ENCODE data around the gene TMUB2.

Gene TMUB2

DNA sequence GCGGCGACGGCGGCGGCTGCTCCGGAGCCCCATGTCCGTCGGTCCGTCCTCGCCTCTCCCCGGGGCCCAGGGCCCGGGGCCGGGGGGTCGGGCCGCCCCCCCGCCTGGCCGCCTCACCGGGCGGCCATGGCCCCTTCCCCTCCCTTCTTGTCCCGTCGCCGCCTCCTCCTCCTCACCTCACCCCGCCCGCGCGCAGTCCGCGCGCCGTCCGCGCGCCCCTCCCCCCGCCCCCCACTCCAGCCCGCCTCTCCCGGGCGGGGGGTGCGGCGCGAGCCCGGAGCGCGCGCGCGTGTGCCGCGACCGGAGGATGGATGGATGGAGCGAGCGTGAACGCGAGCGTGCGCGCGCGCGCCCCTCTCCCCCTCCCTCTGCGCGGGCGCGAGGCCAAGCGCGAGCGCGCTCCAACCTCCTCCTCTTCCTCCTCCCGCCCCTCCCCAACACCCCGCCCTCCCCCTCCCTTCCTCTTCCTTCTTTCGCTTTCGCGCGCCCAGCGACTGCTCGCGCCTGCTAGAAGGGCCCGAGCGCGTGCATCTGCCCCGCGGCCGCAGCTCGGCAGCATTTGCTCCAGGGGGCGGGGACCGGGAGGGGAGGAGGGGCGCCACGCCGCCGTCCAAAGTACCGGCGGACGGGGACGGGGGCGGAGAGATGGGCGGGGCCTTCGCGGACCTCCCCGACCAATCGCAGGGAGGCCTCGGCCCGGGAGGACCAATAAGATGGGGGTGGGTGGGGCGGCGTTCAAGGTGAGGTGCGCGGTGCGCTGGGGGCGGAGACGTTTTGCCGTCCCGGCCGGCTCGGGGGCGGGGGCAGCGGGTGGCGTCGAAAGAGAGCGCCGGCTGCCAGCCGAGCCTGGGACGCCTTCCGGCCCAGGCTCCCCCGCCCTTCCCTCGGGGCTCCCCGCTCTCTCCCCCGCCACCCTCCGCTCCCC is 13.0 kb downstream of the TMUB2 start, which contains the start of gene ATXN7L3:
Gene ATXN7L3, minus strand, starts transcription at position 332 of the 925 bp plus-strand sequence. CDS start 1,814 bp downstream, outside the sequence.
- H3K27ac ChIP-seq (ENCODE audit: low read depth, low read length), result peak within 1 kb of the TSS; percentile 92
- H3K79me2 ChIP-seq (ENCODE audit: insufficient read depth, low read length), result peaks cover 21% of the 10 kb centered on the region
- peaks cover 24% of the 10 kb centered on the region for H3F3A ChIP-seq (ENCODE audit: insufficient read depth)
- peak within 1 kb of the TSS; percentile 90 for H3K4me3 ChIP-seq (ENCODE audit: insufficient read depth, low read length, poor library complexity, severe bottlenecking)
- H2AFZ ChIP-seq (ENCODE audit: low read depth, low read length, severe bottlenecking), result no peak within 1 kb of the TSS
- no peak for TF ChIP-seq EZH2phosphoT487 (conservative IDR thresholded peaks at IDR 0.05; ENCODE audit: low read length)
- TF ChIP-seq, protein P1, sequence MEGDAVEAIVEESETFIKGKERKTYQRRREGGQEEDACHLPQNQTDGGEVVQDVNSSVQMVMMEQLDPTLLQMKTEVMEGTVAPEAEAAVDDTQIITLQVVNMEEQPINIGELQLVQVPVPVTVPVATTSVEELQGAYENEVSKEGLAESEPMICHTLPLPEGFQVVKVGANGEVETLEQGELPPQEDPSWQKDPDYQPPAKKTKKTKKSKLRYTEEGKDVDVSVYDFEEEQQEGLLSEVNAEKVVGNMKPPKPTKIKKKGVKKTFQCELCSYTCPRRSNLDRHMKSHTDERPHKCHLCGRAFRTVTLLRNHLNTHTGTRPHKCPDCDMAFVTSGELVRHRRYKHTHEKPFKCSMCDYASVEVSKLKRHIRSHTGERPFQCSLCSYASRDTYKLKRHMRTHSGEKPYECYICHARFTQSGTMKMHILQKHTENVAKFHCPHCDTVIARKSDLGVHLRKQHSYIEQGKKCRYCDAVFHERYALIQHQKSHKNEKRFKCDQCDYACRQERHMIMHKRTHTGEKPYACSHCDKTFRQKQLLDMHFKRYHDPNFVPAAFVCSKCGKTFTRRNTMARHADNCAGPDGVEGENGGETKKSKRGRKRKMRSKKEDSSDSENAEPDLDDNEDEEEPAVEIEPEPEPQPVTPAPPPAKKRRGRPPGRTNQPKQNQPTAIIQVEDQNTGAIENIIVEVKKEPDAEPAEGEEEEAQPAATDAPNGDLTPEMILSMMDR (IDR thresholded peaks at IDR 0.05; ENCODE audit: insufficient read depth, low read length, poor library complexity, severe bottlenecking), result no peak
- H3K9me2 ChIP-seq (replicated peaks; ENCODE audit: insufficient read depth, low read length), result no peaks in the 10 kb centered on the region
- peak within 1 kb of the TSS; percentile 99 for H3K4me2 ChIP-seq (ENCODE audit: low read depth, low read length, poor library complexity, severe bottlenecking)
- no peaks in the 10 kb centered on the region for H3K27me3 ChIP-seq (ENCODE audit: low read length)
- no peaks in the 10 kb centered on the region for H3K9me3 ChIP-seq (ENCODE audit: insufficient read depth, low read length)
- no peaks in the 10 kb centered on the region for H4K20me1 ChIP-seq (ENCODE audit: low read depth, low read length)
- peak within 1 kb of the TSS; percentile 96 for H3K9ac ChIP-seq (ENCODE audit: low read length)
- H3K36me3 ChIP-seq (ENCODE audit: low read length), result 0 out of 2 replicates have a peak, but pooled peaks cover 3% of the 10 kb centered on the region

DNA sequence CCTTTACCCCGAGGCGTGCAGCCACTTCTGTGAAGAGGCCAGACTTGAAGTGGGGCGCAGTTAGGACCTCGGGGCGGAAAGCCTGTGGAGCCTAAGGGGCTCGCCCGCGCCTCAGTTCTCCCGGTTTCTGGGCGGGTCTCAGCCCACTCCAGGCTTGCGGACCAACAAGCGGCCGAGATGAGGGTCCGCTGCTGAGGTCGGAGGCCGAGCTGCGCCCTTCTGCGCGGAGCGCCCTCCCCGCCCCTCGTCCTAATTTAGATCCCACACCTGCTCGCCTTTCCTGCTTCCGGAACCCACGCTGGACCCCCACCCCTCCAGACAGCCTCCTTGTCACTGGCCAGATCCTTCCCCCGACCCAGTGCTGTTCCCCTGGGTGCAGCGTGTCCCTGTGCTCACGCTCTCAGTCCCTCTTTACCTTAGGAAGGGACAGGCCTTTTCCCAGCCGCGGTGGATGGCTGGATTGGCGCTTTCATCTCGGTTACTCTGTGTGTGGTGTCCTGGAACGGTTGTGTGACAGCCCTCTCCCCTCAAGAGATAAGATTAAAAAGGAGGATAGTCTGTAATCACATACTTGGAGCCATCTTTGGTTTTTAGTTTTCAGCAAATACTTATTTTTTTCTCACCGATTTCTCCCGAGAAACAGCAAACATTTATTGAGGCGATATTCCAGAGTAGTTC is 13.8 kb downstream of the TMUB2 start:
- peak overlapping the region; percentile 66 for H3K4me2 ChIP-seq (ENCODE audit: low read depth, low read length, poor library complexity, severe bottlenecking)
- TF ChIP-seq EZH2phosphoT487 (conservative IDR thresholded peaks at IDR 0.05; ENCODE audit: low read length), result no peak
- TF ChIP-seq, protein P1 (IDR thresholded peaks at IDR 0.05; ENCODE audit: insufficient read depth, low read length, poor library complexity, severe bottlenecking), result no peak
- H3K36me3 ChIP-seq (ENCODE audit: low read length), result 0 out of 2 replicates have a peak, but pooled peaks cover 3% of the 10 kb centered on the region
- no peak overlapping the region for H2AFZ ChIP-seq (ENCODE audit: low read depth, low read length, severe bottlenecking)
- H3K9me2 ChIP-seq (replicated peaks; ENCODE audit: insufficient read depth, low read length), result no peaks in the 10 kb centered on the region
- peaks cover 28% of the 10 kb centered on the region for H3F3A ChIP-seq (ENCODE audit: insufficient read depth)
- peak overlapping the region; percentile 92 for H3K27ac ChIP-seq (ENCODE audit: low read depth, low read length)
- peaks cover 21% of the 10 kb centered on the region for H3K79me2 ChIP-seq (ENCODE audit: insufficient read depth, low read length)
- peak overlapping the region; percentile 89 for H3K9ac ChIP-seq (ENCODE audit: low read length)
- H3K27me3 ChIP-seq (ENCODE audit: low read length), result no peaks in the 10 kb centered on the region
- no peaks in the 10 kb centered on the region for H3K9me3 ChIP-seq (ENCODE audit: insufficient read depth, low read length)
- H4K20me1 ChIP-seq (ENCODE audit: low read depth, low read length), result no peaks in the 10 kb centered on the region
- H3K4me3 ChIP-seq (ENCODE audit: insufficient read depth, low read length, poor library complexity, severe bottlenecking), result peak overlapping the region; percentile 64

DNA sequence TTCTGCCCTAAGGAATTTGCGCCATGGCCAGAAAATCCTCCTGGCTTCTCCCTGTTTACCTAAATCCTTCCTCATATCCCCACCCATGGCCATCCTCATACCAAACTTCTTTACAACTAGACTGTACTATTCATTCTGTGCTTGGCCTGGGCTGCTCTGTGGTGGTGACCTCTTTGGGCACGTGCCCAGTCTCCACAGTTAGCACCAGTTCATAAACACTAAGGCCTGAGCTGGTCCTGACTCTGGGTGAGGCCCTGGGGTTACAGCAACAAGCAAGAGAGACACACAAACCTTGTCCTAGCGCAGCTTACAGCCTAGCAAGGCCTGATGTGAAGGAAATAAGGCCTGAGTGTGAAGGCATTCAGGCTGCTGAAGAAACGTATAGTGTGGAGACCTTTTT is 16.0 kb downstream of the TMUB2 start:
- H3K9me2 ChIP-seq (replicated peaks; ENCODE audit: insufficient read depth, low read length), result no peaks in the 10 kb centered on the region
- H3K4me2 ChIP-seq (ENCODE audit: low read depth, low read length, poor library complexity, severe bottlenecking), result no peak overlapping the region
- peaks cover 14% of the 10 kb centered on the region for H3K79me2 ChIP-seq (ENCODE audit: insufficient read depth, low read length)
- peaks cover 34% of the 10 kb centered on the region for H3F3A ChIP-seq (ENCODE audit: insufficient read depth)
- no peaks in the 10 kb centered on the region for H3K36me3 ChIP-seq (ENCODE audit: low read length)
- H3K27ac ChIP-seq (ENCODE audit: low read depth, low read length), result no peak overlapping the region
- no peak overlapping the region for H3K9ac ChIP-seq (ENCODE audit: low read length)
- H3K4me3 ChIP-seq (ENCODE audit: insufficient read depth, low read length, poor library complexity, severe bottlenecking), result no peak overlapping the region
- H4K20me1 ChIP-seq (ENCODE audit: low read depth, low read length), result no peaks in the 10 kb centered on the region
- TF ChIP-seq, protein P1 (IDR thresholded peaks at IDR 0.05; ENCODE audit: insufficient read depth, low read length, poor library complexity, severe bottlenecking), result no peak
- no peak for TF ChIP-seq EZH2phosphoT487 (conservative IDR thresholded peaks at IDR 0.05; ENCODE audit: low read length)
- no peaks in the 10 kb centered on the region for H3K27me3 ChIP-seq (ENCODE audit: low read length)
- no peak overlapping the region for H2AFZ ChIP-seq (ENCODE audit: low read depth, low read length, severe bottlenecking)
- no peaks in the 10 kb centered on the region for H3K9me3 ChIP-seq (ENCODE audit: insufficient read depth, low read length)

All from SU-DHL-6 (cell line).